GM21786 (cell line): ENCODE results near the gene TRPM2.

Experiments
- ATAC-seq: cut with Tn5 transposase; IDR thresholded peaks from one replicate; pipeline ENCODE4 v1.9.1; 2021; ENCODE audit not compliant: unreplicated experiment

TRPM2 gene

DNA sequence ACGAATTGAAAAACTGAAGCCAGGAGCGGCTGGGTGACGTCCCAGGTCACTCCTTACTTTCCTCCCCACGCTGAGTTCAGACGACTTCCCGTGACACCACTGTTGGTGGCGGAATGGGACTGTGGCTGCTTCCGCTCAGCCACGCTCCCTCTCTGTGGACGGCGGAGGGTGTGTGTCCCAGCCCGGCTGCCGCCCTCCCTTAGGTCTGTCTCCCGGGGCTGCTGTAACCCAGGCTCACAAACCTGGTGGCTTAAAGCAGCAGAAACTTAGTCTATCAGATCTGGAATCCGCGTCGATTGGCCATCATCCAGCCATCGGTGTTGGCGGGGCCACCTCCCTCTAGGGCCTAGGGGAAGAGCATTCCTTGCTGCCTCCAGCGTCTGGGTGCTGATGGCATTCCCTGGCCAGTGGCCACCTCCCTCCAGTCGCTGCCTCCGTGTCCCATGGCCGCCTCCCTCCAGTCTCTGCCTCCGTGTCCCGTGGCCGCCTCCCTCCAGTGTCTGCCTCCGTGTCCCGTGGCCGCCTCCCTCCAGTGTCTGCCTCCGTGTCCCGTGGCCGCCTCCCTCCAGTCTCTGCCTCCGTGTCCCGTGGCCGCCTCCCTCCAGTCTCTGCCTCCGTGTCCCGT, 17.5 kb downstream of the TRPM2 start:
- ATAC-seq = no peak

DNA sequence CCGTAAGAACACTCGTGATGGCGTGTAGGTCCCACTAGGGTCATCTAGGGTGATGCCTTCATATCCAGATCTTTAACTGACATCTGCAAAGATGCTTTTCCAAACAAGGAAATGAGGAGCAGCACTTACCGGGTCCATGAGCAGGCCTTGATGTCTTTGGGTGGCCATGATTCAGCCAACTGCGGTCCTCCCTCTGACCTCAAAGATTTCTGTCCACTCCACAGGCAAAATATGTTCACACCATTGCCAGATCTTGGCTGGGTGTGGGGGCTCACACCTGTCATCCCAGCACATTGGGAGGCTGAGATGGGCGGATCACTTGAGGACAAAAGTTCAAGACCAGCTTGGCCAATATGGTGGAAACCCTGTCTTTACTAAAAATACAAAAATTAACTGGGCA, 18.2 kb downstream of the TRPM2 start:
- ATAC-seq = no peak

DNA sequence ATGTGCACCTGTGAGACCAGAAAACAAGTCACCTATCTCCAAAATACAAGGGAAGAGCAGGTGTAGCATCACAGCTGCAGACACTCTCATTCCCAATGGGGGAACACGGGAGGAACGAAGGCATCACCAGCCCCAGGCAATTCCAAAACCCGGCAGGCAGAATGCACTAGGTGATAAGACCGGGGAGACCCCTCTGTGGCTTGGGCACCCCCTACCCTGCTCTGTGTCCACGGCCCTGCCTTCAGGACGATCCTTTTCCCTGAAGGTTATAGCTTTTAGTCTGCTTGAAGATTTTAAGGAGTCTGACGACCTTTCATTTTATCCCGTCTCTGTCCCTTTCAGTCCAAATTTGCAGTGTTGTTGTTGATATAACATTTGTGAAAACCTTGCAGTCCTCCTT, 19.2 kb downstream of the TRPM2 start:
- no peak for ATAC-seq

DNA sequence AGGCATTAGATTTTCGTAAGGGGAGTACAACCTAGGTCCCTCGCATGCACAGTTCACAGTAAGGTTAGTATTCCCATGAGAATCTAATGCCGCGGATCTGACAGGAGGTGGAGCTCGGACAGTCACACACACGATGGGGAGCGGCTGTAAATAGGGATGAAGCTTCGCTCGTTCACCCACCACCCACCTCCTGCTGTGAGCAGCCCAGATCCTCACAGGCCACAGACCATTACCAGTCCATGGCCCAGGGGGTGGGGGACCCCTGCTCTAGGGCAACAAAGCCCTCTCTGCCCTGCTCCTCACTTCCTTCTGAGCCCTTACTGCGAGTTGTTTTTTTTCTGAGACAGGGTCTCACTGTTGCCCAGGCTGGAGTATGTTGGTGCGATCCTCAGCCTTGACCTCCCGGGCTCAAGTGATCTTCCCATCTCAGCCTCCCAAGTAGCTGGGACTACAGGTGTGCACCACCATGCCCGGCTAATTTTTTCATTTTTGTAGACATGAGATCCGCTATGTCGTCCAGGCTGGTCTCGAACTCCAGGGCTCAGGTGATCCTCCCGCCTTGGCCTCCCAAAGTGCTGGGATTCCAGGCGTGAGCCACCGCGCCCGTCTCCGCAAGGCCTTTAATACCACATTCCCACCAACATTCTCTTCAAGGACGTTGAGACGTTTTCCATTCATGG, 21.3 kb downstream of the TRPM2 start:
- ATAC-seq = no peak

DNA sequence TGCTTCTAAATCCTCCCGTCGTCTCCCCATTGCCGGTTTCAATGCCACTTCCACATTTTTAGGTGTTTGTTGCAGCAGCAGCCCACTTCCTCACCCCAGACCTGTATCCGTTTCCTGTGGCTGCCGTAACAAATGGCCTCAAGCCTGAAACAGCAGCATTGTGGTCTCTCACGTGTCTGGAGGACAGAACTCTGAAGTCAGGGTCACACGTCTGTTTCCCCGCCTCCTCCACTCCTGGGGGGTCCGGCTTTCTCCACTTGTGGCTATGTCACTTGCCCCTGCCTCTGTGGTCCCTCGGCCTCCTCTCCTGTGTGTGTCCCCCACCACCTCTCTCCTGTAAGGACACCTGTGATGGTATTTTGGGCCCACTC, 21.8 kb downstream of the TRPM2 start:
- ATAC-seq = no peak

DNA sequence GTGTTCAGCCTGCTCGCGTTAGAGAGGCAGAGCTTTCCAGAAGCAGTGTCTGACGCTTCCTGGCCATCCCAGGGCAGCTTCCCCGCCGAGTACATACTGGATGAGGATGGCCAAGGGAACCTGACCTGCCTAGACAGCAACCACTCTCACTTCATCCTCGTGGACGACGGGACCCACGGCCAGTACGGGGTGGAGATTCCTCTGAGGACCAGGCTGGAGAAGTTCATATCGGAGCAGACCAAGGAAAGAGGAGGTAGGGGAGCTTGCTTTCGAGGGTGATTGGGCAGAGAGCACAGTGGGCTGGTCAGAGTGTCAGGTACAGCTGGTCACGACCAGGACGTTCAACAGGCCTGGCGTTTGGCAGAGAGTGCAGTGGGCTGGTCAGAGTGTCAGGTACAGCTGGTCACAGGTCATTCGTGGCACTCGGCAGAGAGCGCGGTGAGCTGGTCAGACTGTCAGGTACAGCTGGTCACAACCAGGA, 22.4 kb downstream of the TRPM2 start:
- ATAC-seq = no peak

DNA sequence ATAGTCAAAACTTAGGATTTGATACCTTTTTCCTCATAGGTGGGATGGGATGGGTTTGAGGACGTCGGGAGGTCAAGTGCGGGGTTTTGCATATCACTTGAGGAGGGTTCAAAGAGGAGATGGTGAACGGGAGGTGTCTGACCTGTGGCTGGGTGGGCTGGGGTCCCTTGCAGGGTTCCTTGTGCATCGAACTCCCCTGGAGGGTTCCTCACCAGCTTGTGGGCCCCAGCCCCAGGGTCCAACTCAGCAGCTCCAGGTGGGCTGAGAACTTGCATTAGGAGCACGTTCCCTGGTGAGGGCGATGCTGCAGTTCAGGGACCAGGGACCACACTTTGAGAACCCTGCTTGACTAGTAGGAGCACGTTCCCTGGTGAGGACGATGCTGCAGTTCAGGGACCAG, 23.2 kb downstream of the TRPM2 start:
- ATAC-seq = no peak

DNA sequence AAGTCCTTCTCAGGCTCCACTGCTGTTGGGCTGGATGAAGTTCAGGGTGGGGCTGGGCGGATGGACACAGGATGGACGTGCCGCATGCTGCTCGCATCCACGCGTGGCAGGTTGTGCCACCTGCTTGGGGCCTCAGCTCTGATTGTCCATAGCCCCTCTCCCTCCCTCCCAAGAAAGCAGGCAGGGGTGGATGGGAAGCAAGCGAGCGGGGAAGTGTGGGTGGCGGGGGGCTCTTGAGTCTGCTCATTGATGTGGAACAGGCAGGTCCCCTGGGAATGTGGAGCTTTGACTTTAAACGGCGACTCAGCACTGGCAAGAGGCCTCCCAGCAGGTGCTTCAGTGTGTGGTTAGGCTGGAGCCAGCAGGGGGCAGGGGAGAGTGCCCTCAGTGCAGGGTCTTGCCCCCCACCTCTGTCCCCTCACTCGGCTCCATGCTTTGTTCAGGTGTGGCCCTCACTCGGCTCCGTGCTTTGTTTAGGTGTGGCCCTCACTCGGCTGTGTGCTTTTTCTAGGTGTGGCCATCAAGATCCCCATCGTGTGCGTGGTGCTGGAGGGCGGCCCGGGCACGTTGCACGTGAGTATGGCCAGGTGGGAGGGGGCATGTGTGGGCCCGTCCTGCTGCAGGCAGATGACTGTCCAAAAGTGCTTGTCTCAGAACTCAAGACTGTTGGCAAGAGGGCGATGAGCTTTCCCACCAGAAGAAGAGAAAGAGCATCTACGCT, 23.9 kb downstream of the TRPM2 start:
- no peak for ATAC-seq

DNA sequence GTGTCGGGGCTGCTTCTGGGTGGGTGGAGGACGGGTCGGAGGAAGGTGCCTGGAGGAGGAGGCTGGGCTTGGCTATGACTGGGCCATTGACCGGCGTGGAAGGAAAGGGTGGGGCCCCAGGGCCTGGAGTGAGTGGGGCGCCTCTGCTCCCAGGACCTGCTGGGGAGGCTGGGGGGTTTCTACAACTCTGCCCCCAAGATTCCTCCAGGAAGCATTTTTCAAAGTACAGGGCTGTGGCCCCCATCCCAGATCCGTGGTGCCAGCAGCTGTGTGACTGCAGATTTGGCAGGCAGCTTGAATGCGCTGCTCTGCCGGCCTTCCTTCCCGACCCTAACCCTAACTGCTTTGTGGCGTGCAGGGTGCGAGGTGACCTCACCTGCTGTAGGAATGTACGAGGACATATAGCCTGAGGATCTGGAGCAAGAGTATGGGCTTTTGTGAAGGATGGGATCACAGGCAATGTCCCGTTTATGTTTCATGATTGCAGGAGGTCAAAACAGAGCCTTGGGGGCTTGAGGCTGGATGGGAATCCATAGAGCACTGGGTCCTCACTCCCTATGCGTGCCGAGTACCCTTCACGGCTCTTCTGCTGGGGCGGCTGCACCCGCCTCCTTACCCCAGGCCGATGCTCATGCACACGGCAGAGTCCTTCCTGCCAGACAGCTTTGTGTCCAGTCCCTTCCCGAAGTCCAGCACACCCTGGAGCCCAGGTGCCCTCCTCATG, 24.7 kb downstream of the TRPM2 start:
- ATAC-seq = no peak

DNA sequence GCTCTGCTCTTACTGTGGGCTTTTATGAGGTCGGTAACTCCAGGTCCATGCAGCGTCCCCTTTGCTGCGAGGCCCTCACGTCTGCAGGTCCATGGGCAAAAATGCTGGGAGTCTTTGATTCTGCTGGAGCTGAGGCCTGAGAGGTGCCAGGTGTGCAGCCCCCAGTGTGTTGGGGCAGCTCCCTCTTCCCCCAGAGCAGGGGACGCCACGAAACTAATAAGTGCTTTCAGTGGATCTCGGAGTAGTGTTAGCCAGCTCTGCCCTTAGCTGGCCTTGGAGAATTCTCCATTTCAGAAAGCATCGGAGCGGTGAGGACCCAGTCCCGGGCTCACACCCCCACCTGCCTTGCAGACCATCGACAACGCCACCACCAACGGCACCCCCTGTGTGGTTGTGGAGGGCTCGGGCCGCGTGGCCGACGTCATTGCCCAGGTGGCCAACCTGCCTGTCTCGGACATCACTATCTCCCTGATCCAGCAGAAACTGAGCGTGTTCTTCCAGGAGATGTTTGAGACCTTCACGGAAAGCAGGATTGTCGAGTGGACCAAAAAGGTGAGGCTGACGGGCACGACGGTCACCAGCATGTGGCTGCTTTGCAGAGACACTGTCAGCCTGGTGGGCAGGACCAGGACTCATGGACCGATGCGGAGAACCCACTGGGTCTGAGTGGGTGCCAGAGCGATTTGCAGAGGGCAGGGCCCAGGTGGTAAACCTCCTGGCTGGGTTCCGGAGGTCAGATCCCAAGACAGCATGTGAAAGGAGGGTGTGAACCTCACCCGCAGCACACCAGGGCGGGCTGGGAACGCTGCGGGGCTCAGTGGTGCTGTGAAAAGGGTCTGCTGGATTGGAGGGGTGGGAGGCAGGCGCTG, 25.5 kb downstream of the TRPM2 start:
- ATAC-seq = no peak

DNA sequence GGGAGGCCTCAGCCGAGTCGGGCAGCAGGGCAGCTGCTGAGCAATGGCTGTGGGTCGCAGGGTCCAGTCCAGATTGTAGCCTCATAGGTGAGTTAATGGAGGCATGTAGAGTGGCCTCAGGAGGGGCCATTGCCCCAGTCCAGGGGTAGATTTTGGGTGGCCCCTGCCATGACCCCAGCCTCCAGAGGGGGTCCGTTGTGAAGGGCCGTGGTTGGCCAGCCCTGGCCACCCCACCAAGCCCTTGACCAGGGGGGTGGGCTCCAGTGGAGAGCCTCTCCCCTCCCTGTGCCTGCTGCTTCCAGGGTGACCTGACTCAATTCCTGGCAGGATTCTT, 26.1 kb downstream of the TRPM2 start:
- ATAC-seq = no peak

DNA sequence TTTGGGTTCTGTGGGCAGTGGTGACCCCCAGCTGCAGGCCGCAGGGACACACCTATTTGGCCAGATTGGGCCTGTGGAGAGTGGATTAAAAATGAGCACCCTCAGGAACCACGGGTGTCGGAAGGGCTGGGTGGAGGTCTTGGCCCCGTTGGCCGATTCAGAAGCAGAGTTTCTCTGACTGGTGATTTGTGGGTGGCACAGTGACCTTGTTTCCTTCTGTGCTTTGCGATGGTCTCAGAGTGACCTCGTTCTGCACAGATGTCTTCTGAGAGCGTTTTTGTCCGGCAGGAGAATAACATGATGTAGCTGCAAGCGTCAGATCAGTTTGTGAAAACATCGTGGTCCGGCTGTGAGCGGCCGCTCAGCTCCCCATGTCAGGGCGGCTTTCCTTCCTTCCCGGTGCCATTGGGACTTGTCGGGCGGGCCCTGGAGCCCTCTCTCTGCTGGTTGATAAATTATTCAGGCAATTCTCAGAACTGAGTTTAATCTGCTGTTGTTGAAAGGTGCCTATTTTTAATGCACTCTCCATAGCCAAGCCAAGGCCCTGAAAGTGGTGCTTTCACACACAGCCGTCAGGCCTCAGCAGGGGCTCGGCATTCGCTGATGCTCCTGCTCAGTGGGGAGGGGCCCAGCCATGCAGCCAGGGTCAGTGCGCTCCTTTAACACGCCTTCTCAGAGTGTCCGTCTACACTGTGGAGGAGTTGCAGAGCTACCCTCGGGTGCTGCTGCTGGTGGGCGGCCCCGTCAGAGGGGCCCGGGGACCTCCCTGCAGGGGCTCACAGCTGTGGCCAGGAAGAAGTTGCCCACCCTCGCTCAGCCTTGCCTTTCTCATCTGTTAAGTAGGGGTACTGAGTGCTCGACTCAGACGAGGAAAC, 26.8 kb downstream of the TRPM2 start:
- no peak for ATAC-seq

DNA sequence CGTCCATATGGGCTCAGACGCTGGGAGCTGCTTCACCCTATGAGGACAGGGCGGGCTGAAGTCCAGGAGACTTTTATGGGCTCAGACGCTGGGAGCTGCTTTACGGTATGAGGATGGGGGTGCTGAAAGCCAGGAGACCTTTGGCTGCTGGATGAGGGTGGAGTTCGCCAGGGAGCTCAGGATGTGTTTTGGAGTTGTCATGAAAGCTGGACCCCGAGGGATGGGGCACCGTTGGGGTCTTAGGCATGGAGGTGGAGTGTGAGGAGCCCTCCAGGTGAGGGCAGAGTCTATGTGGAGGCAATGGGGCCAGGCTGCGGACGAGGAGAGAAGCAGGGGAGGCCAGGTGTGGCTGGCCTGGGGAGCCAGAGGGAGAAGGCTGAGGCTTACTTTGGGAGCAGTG, 27.5 kb downstream of the TRPM2 start:
- no peak for ATAC-seq

DNA sequence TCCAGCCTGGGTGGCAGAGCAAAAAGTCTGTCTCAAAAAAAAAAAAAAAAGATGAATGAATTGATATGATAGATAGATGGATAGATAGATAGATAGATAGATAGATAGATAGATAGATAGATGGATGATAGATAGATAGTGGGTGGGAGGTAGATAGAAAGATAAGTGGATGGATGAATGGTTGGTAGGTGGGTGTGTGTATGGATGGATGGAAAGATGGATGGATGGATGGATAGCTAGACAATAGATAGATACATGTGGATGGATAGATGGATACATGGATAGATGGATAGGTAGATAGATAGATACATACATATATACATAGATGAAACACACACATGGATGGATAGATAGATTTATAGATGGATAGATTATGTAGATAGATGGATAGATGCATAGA, 28.5 kb downstream of the TRPM2 start:
- ATAC-seq = no peak

DNA sequence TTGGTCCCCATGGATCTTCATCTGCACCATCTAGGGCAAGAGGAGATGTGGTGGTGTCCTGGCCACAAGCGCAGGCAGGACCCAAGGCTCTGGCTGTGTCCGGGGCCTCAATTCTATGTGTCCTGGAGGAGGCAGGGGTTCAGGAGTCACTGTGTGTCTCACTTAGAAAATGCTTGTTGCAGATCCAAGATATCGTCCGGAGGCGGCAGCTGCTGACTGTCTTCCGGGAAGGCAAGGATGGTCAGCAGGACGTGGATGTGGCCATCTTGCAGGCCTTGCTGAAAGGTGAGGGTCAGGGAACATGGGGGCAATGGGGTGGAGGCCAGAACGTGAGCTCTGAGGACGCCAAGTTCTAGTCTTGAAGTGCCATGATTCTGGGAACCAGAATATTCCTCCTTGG, 29.1 kb downstream of the TRPM2 start:
- no peak for ATAC-seq

DNA sequence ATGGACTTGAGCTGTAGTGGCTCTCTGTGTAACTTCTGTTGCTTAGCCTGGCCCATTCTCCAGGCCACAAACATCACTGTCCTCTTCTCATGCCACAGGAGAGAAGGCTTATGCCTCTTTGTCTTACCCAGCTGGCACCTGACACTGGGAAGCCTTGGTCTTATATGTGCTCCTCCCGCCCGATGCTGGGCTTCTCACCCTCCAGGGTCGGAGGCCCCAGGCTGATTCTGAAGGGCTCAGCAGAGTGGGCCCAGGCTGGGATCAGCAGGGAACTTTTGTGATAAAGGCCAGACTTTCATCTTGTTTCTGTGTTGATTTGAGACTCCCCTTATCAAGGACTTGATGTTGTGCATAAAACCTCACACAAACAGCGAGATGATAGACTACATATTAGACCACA, 29.8 kb downstream of the TRPM2 start:
- ATAC-seq = no peak

DNA sequence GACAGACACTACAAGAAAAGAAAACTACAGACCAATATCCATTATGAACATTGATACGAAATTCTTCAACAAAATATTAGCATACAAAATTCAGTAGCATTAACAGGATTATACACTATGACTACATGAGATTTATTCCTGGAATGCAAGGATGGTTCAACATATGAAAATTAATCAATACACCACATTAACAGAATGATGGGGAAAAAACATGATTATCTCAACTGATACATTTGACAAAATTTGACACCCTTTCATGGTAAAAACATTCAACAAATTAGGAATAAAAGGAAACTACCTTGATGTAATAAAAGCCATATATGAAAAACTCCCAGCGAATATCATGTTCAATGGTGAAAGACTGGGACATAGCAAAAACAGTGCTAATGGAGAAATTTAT, 31.5 kb downstream of the TRPM2 start:
- ATAC-seq = no peak

DNA sequence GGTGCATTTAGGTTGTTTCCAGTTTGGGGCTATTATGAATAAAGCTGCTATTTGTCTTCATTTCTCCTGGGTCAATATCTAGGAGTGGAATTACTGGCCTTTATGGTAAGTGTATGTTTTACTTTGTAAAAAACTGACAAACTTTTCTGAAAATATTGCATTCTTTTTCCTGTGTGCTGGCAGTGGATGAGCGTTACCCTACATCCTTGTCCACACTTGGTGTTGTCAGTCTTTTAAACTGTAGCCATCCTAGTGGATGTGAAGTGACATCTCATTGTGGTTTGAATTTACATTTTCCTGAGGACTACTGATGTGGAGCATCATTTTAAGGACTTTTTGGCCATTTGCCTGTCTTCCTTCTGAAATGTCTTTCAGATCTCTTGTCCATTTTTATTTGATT, 35.9 kb downstream of the TRPM2 start:
- ATAC-seq = no peak

DNA sequence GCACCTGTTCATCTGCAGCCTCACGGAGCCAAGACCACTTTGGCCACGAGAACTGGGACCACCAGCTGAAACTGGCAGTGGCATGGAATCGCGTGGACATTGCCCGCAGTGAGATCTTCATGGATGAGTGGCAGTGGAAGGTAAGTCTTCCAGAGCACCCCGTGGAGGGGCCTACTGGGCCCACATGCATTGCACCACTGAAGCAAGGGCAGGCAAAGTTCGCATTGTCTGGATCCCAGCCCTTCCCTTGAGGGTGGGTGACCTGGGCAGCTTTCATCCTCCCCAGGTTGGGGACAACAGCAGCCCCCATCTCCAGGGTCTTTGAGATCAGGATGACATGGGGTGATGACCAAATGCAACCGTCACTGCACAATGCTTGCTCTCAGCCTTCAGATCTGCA, 37.5 kb downstream of the TRPM2 start:
- ATAC-seq = no peak
